Fibroblast of the aortic adventitia (primary cell): Measurements from ENCODE around the gene TNIP1. TPM values are rescaled to one million over a fixed set of nuclear protein-coding genes. Genes with fewer than 3 reads are reported as not detected.

Experiments
- DNase-seq: peaks from one replicate; pipeline ENCODE4 v3.0.0-alpha.2; 2010; ENCODE audit warnings: low read depth
- H3K4me3 ChIP-seq: 2 replicates; pipeline ENCODE4 v1.5.1; 2011; ENCODE audit warnings: low read depth, mild to moderate bottlenecking, control low read depth, low read length, moderate library complexity
- CTCF ChIP-seq: IDR thresholded peaks from 2 replicates; pipeline ENCODE4 v1.5.1; 2011; ENCODE audit warnings: mild to moderate bottlenecking, low read length, control low read depth, inconsistent platforms; ENCODE audit not compliant: insufficient read depth
- total RNA-seq: library from RNA; depleted of rRNA; stranded (reverse); fragments of >200 nt; gene quantifications from 2 replicates; pipeline ENCODE4 v1.2.3, GENCODE V29; 2012; ENCODE audit warnings: low replicate concordance

Gene TNIP1
- total RNA-seq, 1 donor = 42.9 TPM

DNA sequence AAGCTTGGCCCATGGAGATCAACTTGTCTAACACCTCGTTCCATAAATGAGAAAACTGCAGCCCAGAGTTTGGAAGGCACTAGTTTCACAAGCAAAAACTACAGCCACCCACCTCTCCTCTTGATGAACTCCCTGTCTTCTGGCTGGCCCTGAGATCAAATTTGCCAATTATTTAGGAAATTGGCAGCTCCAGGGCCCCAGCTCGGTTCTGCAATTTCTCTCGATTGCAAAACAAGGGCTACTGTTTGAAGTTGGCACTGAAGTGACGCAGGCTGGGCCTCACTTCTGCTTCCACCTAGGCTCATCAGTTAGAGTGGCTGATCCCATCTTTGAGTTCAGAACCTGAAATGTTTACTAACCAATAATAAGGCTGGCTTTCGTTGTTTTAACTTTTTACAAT is 64.1 kb downstream of the TNIP1 start:
- no peak overlapping the region for H3K4me3 ChIP-seq
- no peak for TF ChIP-seq CTCF
- no peak for DNase-seq

GRCh38 chr5:151015974-151016587 is 64.8 kb downstream of the TNIP1 start:
- DNase-seq = no peak
- TF ChIP-seq CTCF = no peak
- no peak overlapping the region for H3K4me3 ChIP-seq

DNA sequence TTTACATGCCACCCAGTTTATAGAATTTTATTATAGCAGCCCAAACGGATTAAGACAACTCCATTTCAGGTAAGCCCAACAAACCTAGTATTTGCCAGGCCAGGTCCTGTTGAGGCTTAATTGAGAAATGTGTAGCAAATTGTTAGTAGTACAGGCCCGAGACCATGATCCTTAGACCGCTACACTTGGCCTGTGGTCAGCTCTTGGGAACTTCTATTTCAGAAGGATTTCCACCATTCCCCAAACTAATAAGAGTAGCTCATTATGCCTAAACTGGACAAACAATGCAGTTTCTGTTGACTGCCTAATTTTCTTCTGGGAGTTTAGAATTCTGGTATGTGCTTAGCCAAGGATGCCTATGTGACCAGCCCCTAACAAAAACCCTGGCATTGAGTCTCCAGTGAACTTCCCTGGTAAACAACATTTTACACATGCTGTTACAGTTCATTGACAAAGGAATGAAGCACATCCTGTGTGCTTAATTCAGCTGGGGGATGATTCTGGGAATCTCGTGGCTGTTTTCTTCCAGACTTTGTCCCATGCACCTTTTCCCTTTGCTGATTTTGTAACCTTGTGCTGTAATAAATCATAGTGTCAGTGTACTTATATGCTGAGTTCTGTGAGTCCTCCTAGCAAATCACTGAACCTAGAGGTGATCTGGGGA is 66.0 kb downstream of the TNIP1 start:
- no peak for TF ChIP-seq CTCF
- H3K4me3 ChIP-seq = no peak overlapping the region
- DNase-seq = no peak

- no peak for TF ChIP-seq CTCF
- no peak overlapping the region for H3K4me3 ChIP-seq
- no peak for DNase-seq
These were observed 68.0 kb downstream of the TNIP1 start for GRCh38 chr5:151012862-151013261.

- DNase-seq = no peak
- TF ChIP-seq CTCF = no peak
- H3K4me3 ChIP-seq = no peak overlapping the region
These were observed 71.9 kb downstream of the TNIP1 start for GRCh38 chr5:151008906-151009305.

- no peak for DNase-seq
- TF ChIP-seq CTCF = no peak
- no peak overlapping the region for H3K4me3 ChIP-seq
These were observed 72.7 kb downstream of the TNIP1 start for GRCh38 chr5:151008210-151008491.
